Neural progenitor cell (in vitro differentiated cells): Measurements from ENCODE around the gene PSME2. TPM values are rescaled to one million over a fixed set of nuclear protein-coding genes. Genes with fewer than 3 reads are reported as not detected.

Source experiments
- DNase-seq: peaks from one replicate; pipeline ENCODE4 v3.0.0-alpha.2; 2016; ENCODE audit warnings: low spot score
- H2AFZ ChIP-seq: fragments of 200-600 bp; sonication (generic); replicated peaks from 2 replicates; pipeline ENCODE4 v1.6.1; 2016; ENCODE audit warnings: antibody characterized with exemption
- H3F3A ChIP-seq: fragments of 200-600 bp; sonication (generic); 2 replicates; pipeline ENCODE4 v1.6.1; 2016; ENCODE audit warnings: antibody characterized with exemption, low read depth
- H3K27ac ChIP-seq: fragments of 200-600 bp; sonication (generic); 2 replicates; pipeline ENCODE4 v1.5.1; 2016; ENCODE audit warnings: mild to moderate bottlenecking
- H3K27me3 ChIP-seq: fragments of 200-600 bp; sonication (generic); 2 replicates; pipeline ENCODE4 v1.6.1; 2016; ENCODE audit warnings: mild to moderate bottlenecking, moderate library complexity
- H3K36me3 ChIP-seq: fragments of 200-600 bp; sonication (generic); 2 replicates; pipeline ENCODE4 v1.5.1; 2016
- H3K4me1 ChIP-seq: fragments of 200-600 bp; sonication (generic); 2 replicates; pipeline ENCODE4 v1.6.1; 2016; ENCODE audit warnings: mixed run types
- H3K4me2 ChIP-seq: fragments of 200-600 bp; sonication (generic); 2 replicates; pipeline ENCODE4 v1.6.1; 2016
- H3K4me3 ChIP-seq: fragments of 200-600 bp; sonication (generic); 2 replicates; pipeline ENCODE4 v1.5.1; 2016
- H3K79me2 ChIP-seq: fragments of 200-600 bp; sonication (generic); 2 replicates; pipeline ENCODE4 v1.6.1; 2016; ENCODE audit warnings: low read depth
- H3K9ac ChIP-seq: fragments of 200-600 bp; sonication (generic); 2 replicates; pipeline ENCODE4 v1.6.1; 2016
- H3K9me3 ChIP-seq: fragments of 200-600 bp; sonication (generic); 2 replicates; pipeline ENCODE4 v1.5.1; 2016; ENCODE audit warnings: low read depth
- H4K20me1 ChIP-seq: fragments of 200-600 bp; sonication (generic); 2 replicates; pipeline ENCODE4 v1.6.1; 2016; ENCODE audit warnings: low read depth
- H3K27ac Mint-ChIP-seq: 3 replicates; pipeline ENCODE4 v1.8.0; 2021; ENCODE audit warnings: mixed read lengths
- H3K27me3 Mint-ChIP-seq: 2 replicates; pipeline ENCODE4 v1.8.0; 2022; ENCODE audit warnings: low read depth, mild to moderate bottlenecking, inconsistent platforms, moderate library complexity, mixed read lengths; ENCODE audit not compliant: insufficient read depth
- H3K36me3 Mint-ChIP-seq: 3 replicates; pipeline ENCODE4 v1.8.0; 2021; ENCODE audit warnings: mixed read lengths
- H3K4me1 Mint-ChIP-seq: 3 replicates; pipeline ENCODE4 v1.8.0; 2021; ENCODE audit warnings: mixed read lengths
- H3K4me3 Mint-ChIP-seq: 3 replicates; pipeline ENCODE4 v1.8.0; 2021; ENCODE audit warnings: mild to moderate bottlenecking, moderate library complexity, mixed read lengths
- H3K9me3 Mint-ChIP-seq: 3 replicates; pipeline ENCODE4 v1.8.0; 2020; ENCODE audit warnings: mixed read lengths
- CTCF ChIP-seq: fragments of 200-600 bp; sonication (generic); IDR thresholded peaks from 2 replicates; pipeline ENCODE4 v1.5.1; 2017; ENCODE audit warnings: antibody characterized with exemption, mild to moderate bottlenecking
- EZH2 ChIP-seq: fragments of 200-600 bp; sonication (generic); IDR thresholded peaks from 2 replicates; pipeline ENCODE4 v1.6.1; 2017; ENCODE audit warnings: antibody characterized with exemption, mild to moderate bottlenecking, moderate library complexity
- EZH2phosphoT487 ChIP-seq: fragments of 200-600 bp; sonication (generic); IDR thresholded peaks from 2 replicates; pipeline ENCODE4 v1.6.1; 2017; ENCODE audit warnings: antibody characterized with exemption
- total RNA-seq: library from RNA; depleted of rRNA; stranded (reverse); fragments of >200 nt; gene quantifications from 2 replicates; pipeline ENCODE4 v1.2.3, GENCODE V29; 2015; ENCODE audit warnings: low replicate concordance

PSME2 gene
- total RNA-seq, 1 donor from 2014 or later: 43.5 TPM

- Histone ChIP-seq H3K36me3 (no peaks in the 10 kb centered on the region), H3K4me2 (no peak overlapping the region), H3K27ac (no peak overlapping the region), H3K9me3 (no peaks in the 10 kb centered on the region), H4K20me1 (no peaks in the 10 kb centered on the region), H2AFZ (no peak overlapping the region), H3K4me1 (peaks cover 6% of the 10 kb centered on the region), H3K4me3 (no peak overlapping the region), H3K9ac (no peak overlapping the region), H3K27me3 (no peaks in the 10 kb centered on the region), H3F3A (peaks cover 19% of the 10 kb centered on the region), H3K79me2 (peaks cover 13% of the 10 kb centered on the region)
- peak overlapping the region; percentile 94 for H3K4me3 Mint-ChIP-seq
- H3K9me3 Mint-ChIP-seq: no peaks in the 10 kb centered on the region
- TF ChIP-seq EZH2phosphoT487: no peak
- TF ChIP-seq CTCF: no peak
- no peak for TF ChIP-seq EZH2
- peaks cover 15% of the 10 kb centered on the region for H3K4me1 Mint-ChIP-seq
- H3K27me3 Mint-ChIP-seq: peaks cover 3% of the 10 kb centered on the region
- no peak for DNase-seq
- peaks cover 12% of the 10 kb centered on the region for H3K36me3 Mint-ChIP-seq
- no peak overlapping the region for H3K27ac Mint-ChIP-seq
Observed at GRCh38 chr14:24117179-24117578, 29.2 kb downstream of the PSME2 start.

- Histone ChIP-seq H3K36me3 (no peaks in the 10 kb centered on the region), H3K4me3 (peak overlapping the region; percentile 61), H3K4me1 (peaks cover 6% of the 10 kb centered on the region), H3K9ac (no peak overlapping the region), H2AFZ (no peak overlapping the region), H3K9me3 (no peaks in the 10 kb centered on the region), H3K27ac (no peak overlapping the region), H3K4me2 (peak overlapping the region; percentile 83), H4K20me1 (no peaks in the 10 kb centered on the region), H3F3A (peaks cover 19% of the 10 kb centered on the region), H3K27me3 (no peaks in the 10 kb centered on the region), H3K79me2 (peaks cover 13% of the 10 kb centered on the region)
- peaks cover 9% of the 10 kb centered on the region for H3K36me3 Mint-ChIP-seq
- peaks cover 15% of the 10 kb centered on the region for H3K4me1 Mint-ChIP-seq
- no peak overlapping the region for H3K27ac Mint-ChIP-seq
- H3K9me3 Mint-ChIP-seq: no peaks in the 10 kb centered on the region
- H3K27me3 Mint-ChIP-seq: peaks cover 3% of the 10 kb centered on the region
- no peak for DNase-seq
- peak overlapping the region; percentile 94 for H3K4me3 Mint-ChIP-seq
- TF ChIP-seq CTCF (no peak), EZH2phosphoT487 (no peak), EZH2 (no peak)
Observed at GRCh38 chr14:24116128-24116814, 30.1 kb downstream of the PSME2 start.

- Mint-ChIP-seq H3K36me3 (peaks cover 9% of the 10 kb centered on the region), H3K27ac (no peak overlapping the region), H3K4me1 (peaks cover 15% of the 10 kb centered on the region), H3K27me3 (peaks cover 3% of the 10 kb centered on the region), H3K4me3 (peak overlapping the region; percentile 94), H3K9me3 (no peaks in the 10 kb centered on the region)
- Histone ChIP-seq H3K4me2 (peak overlapping the region; percentile 83), H2AFZ (peak overlapping the region; percentile 72), H3K27me3 (no peaks in the 10 kb centered on the region), H3K4me1 (peaks cover 6% of the 10 kb centered on the region), H3K9ac (peak overlapping the region; percentile 39), H3K79me2 (peaks cover 13% of the 10 kb centered on the region), H3K4me3 (peak overlapping the region; percentile 61), H3K27ac (no peak overlapping the region), H3F3A (peaks cover 19% of the 10 kb centered on the region), H4K20me1 (no peaks in the 10 kb centered on the region), H3K9me3 (no peaks in the 10 kb centered on the region), H3K36me3 (no peaks in the 10 kb centered on the region)
- DNase-seq: no peak
- no peak for TF ChIP-seq CTCF
- TF ChIP-seq EZH2phosphoT487: no peak
Observed at GRCh38 chr14:24115422-24116127, 30.8 kb downstream of the PSME2 start.
